GM12878 (cell line): Measurements from ENCODE around the gene SNX12. TPM values are rescaled to one million over a fixed set of nuclear protein-coding genes. Genes with fewer than 3 reads are reported as not detected.

Source experiments
- ATAC-seq: fragments of 200-7000 bp; cut with Tn5 transposase; 3 replicates; pipeline ENCODE4 v1.9.1; 2020; ENCODE audit warnings: mild to moderate bottlenecking, moderate library complexity
- BruUV-seq: library from RNA; stranded (reverse); fragments of 400-500 nt; replicated peaks from 2 replicates; lab custom pipeline; 2021; lab: Mats Ljungman, UMichigan
- CTCF ChIA-PET: fragments of 300-600 bp; sonication (Branson Sonifier 250); formaldehyde crosslinking; extraction: SDS; loops from one replicate; lab custom pipeline; 2021; ENCODE audit warnings: inconsistent platforms; lab: Yijun Ruan, JAX
- POLR2A ChIA-PET: fragments of 350-600 bp; formaldehyde crosslinking; extraction: SDS; loops from one replicate; lab custom pipeline; 2021; ENCODE audit warnings: inconsistent platforms; lab: Charles Lee
- RAD21 ChIA-PET: fragments of 300-600 bp; sonication (Branson Sonifier 250); formaldehyde crosslinking; loops from one replicate; lab custom pipeline; 2023; ENCODE audit warnings: antibody characterized with exemption; ENCODE audit not compliant: unreplicated experiment; lab: Charles Lee
- SMC1A ChIA-PET: fragments of 300-600 bp; sonication (Branson Sonifier 250); formaldehyde crosslinking; loops from one replicate; lab custom pipeline; 2023; ENCODE audit not compliant: unreplicated experiment, uncharacterized antibody; lab: Charles Lee
- DNase-seq: peaks from one replicate; pipeline ENCODE4 v3.0.0-alpha.2; 2011; ENCODE audit warnings: low read depth, low spot score
- FAIRE-seq: peaks from 3 replicates; lab custom pipeline; 2011; peaks lifted over from hg19 to GRCh38; lab: Jason Lieb, UNC
- H2AFZ ChIP-seq: 2 replicates; pipeline ENCODE4 v1.6.0; 2011; ENCODE audit warnings: low read depth, low read length, control low read depth; ENCODE audit not compliant: control insufficient read depth
- H3K27ac ChIP-seq: 2 replicates; pipeline ENCODE4 v1.5.1; 2011; ENCODE audit warnings: control low read depth; ENCODE audit not compliant: control insufficient read depth, insufficient read depth
- H3K27me3 ChIP-seq, 2 experiments: replicated peaks in 1 of 2; 2 replicates each; pipeline versions ENCODE4 v1.6.0 to v1.6.1; 2011; ENCODE audit warnings: low read length in 1 of 2; ENCODE audit not compliant: control insufficient read depth in 2 of 2, insufficient read depth in 2 of 2
- H3K36me3 ChIP-seq, 2 experiments: 2 replicates each; pipeline ENCODE4 v1.5.1; 2011; ENCODE audit warnings: low read length in 1 of 2; ENCODE audit not compliant: control insufficient read depth in 2 of 2, insufficient read depth in 2 of 2
- H3K4me1 ChIP-seq: 2 replicates; pipeline ENCODE4 v1.6.1; 2011; ENCODE audit warnings: mild to moderate bottlenecking, low read length, moderate library complexity, mixed read lengths; ENCODE audit not compliant: control insufficient read depth, insufficient read depth
- H3K4me2 ChIP-seq: 2 replicates; pipeline ENCODE4 v1.6.0; 2011; ENCODE audit warnings: control low read depth; ENCODE audit not compliant: control insufficient read depth, insufficient read depth
- H3K4me3 ChIP-seq: fragments of 200-600 bp; sonication (generic); 2 replicates; pipeline ENCODE4 v1.5.1; 2016
- H3K79me2 ChIP-seq: 2 replicates; pipeline ENCODE4 v1.6.0; 2011; ENCODE audit warnings: low read length; ENCODE audit not compliant: control insufficient read depth, insufficient read depth
- H3K9ac ChIP-seq: 2 replicates; pipeline ENCODE4 v1.8.0; 2011; ENCODE audit warnings: low read length, control low read depth, mixed read lengths; ENCODE audit not compliant: control insufficient read depth, insufficient read depth
- H3K9me3 ChIP-seq: replicated peaks from 3 replicates; pipeline ENCODE4 v1.5.1; 2011; ENCODE audit warnings: mild to moderate bottlenecking, low read length; ENCODE audit not compliant: control insufficient read depth, insufficient read depth
- H4K20me1 ChIP-seq: 2 replicates; pipeline ENCODE4 v1.6.0; 2011; ENCODE audit not compliant: control insufficient read depth, insufficient read depth
- BACH1 ChIP-seq: fragments of 450-650 bp; IDR thresholded peaks from 2 replicates; pipeline ENCODE4 v1.6.1; 2017; ENCODE audit warnings: mild to moderate bottlenecking, borderline replicate concordance
- CTCF ChIP-seq, 3 experiments: IDR thresholded peaks in 2 of 3; conservative IDR thresholded peaks in 1 of 3; 2 replicates each; pipeline ENCODE4 v1.5.1; 2011; ENCODE audit warnings: low read depth in 3 of 3, low read length in 3 of 3, mild to moderate bottlenecking in 3 of 3, control low read depth in 2 of 3, moderate library complexity in 2 of 3, inconsistent platforms in 1 of 3, mixed read lengths in 1 of 3; ENCODE audit not compliant: control insufficient read depth in 2 of 3, insufficient read depth in 1 of 3; ENCODE audit errors: extremely low read depth in 1 of 3
- EP300 ChIP-seq, 2 experiments: fragments of 150-350 bp in 1 of 2; IDR thresholded peaks; 2 replicates each; pipeline ENCODE4 v1.6.1; 2011 to 2012; ENCODE audit warnings: low read depth in 2 of 2, low read length in 2 of 2, borderline replicate concordance in 1 of 2, improper control_type of control experiment in 1 of 2, inconsistent platforms in 1 of 2; ENCODE audit not compliant: control insufficient read depth in 1 of 2
- FOS ChIP-seq: IDR thresholded peaks from 3 replicates; pipeline ENCODE4 v1.6.1; 2011; ENCODE audit warnings: borderline replicate concordance; ENCODE audit not compliant: insufficient read length; ENCODE audit errors: extremely low read depth
- IKZF1 ChIP-seq: fragments of 450-650 bp; conservative IDR thresholded peaks from 2 replicates; pipeline ENCODE4 v1.6.1; 2017; ENCODE audit warnings: antibody characterized with exemption, mild to moderate bottlenecking
- MAX ChIP-seq: IDR thresholded peaks from 2 replicates; pipeline ENCODE4 v1.6.1; 2012; ENCODE audit warnings: low read depth, low read length, improper control_type of control experiment
- PKNOX1 ChIP-seq: fragments of 450-650 bp; IDR thresholded peaks from 2 replicates; pipeline ENCODE4 v1.6.1; 2016; ENCODE audit warnings: mild to moderate bottlenecking
- POLR2AphosphoS2 ChIP-seq: IDR thresholded peaks from 2 replicates; pipeline ENCODE4 v1.6.1; 2011; ENCODE audit warnings: low read depth, mild to moderate bottlenecking, low read length, improper control_type of control experiment, moderate library complexity
- POU2F2 ChIP-seq: IDR thresholded peaks from 3 replicates; pipeline ENCODE4 v1.6.1; 2011; ENCODE audit warnings: low read depth, mild to moderate bottlenecking, low read length, borderline replicate concordance
- SUZ12 ChIP-seq: fragments of 200-600 bp; sonication (generic); IDR thresholded peaks from one replicate; pipeline ENCODE4 v1.6.1; 2018; ENCODE audit warnings: antibody characterized with exemption, mild to moderate bottlenecking; ENCODE audit not compliant: unreplicated experiment
- TBL1XR1 ChIP-seq: IDR thresholded peaks from 2 replicates; pipeline ENCODE4 v1.6.1; 2012; ENCODE audit warnings: low read depth, low read length, improper control_type of control experiment
- WGBS: methylation state at CpG from one replicate; pipeline ENCODE4 v1.1.6; 2016; ENCODE audit warnings: low lambda C conversion rate; ENCODE audit not compliant: insufficient replicate concordance, insufficient coverage; ENCODE audit errors: missing lambda C conversion rate; 5-methylcytosine and 5-hydroxymethylcytosine counted together
- in situ Hi-C: fragments of 300-500 bp; cut with MboI; formaldehyde crosslinking; loops from 9 replicates; pipeline ENCODE4 v1.14.3; 2018; ENCODE audit warnings: mixed read lengths
- intact Hi-C: fragments of 100-400 bp; cut with micrococcal nuclease; formaldehyde crosslinking; loops from one replicate; pipeline ENCODE4 v1.14.2; 2022; ENCODE audit not compliant: unreplicated experiment
- polyA plus RNA-seq, 11 experiments: library from polyadenylated mRNA; depleted of rRNA in 4 of 11; unstranded in 6 of 11; stranded (reverse) in 5 of 11; fragments of >200 nt; fragmentation: Nextera tagmentation in 4 of 11; fragmentation: Illumina TruSeq in 1 of 11; extraction: Ambion mirVana in 4 of 11; extraction: Trizol in 1 of 11; gene quantifications; 1 replicate in 1 of 11; 2 replicates in 10 of 11; pipeline versions ENCODE4 v1.2.1 to v1.2.3, GENCODE V29; 2011 to 2016; ENCODE audit warnings: inconsistent platforms in 2 of 11, missing spikeins in 2 of 11, low read depth in 1 of 11
- total RNA-seq, 4 experiments: library from RNA; depleted of rRNA in 3 of 4; stranded (reverse); fragments of >200 nt in 3 of 4; fragmentation: Illumina TruSeq in 1 of 4; extraction: Trizol in 1 of 4; gene quantifications; 2 replicates each; pipeline versions ENCODE4 v1.2.1 to v1.2.3, GENCODE V29; 2013 to 2021

SNX12 gene
- total and polyA plus RNA-seq, 10 of the 15 experiments (the other 5 are each of a cell fraction or from before 2014, with no cell fraction given) = 4.4 to 50.4 (median 34.2) TPM

GRCh38 chrX:71099736-71100135 is 31.6 kb upstream of the SNX12 start:
- Histone ChIP-seq H2AFZ (no peak overlapping the region), H3K27ac (no peak overlapping the region), H3K27me3 (no peaks in the 10 kb centered on the region), H3K4me3 (no peak overlapping the region), H3K79me2 (no peaks in the 10 kb centered on the region), H4K20me1 (no peaks in the 10 kb centered on the region), H3K4me1 (peaks cover 3% of the 10 kb centered on the region; the same call in 1 of the 2 replicates), H3K9ac (no peak overlapping the region), H3K36me3 (no peaks in the 10 kb centered on the region), H3K9me3 (no peaks in the 10 kb centered on the region), H3K4me2 (no peak overlapping the region)
- ChIA-PET CTCF (interaction anchor here (0.5 to 5.2 kb wide), 8 partner anchors 10 to 130 kb away, joined by 3 to 82 read pairs (median 16); partner anchors contain the start of genes IL2RG and MED12), RAD21 (interaction anchor here (0.8 to 2.7 kb wide), 9 partner anchors 12 to 184 kb away, joined by 3 to 29 read pairs (median 6); partner anchors contain the start of genes IL2RG, MED12, NLGN3 and NONO), POLR2A (interaction anchor here (0.6 to 5.1 kb wide), 6 partner anchors 12 to 279 kb away, joined by 3 to 60 read pairs (median 4); partner anchors contain the start of gene IL2RG), SMC1A (interaction anchor here (0.8 to 6.2 kb wide), 10 partner anchors 12 to 184 kb away, joined by 3 to 46 read pairs (median 5); partner anchors contain the start of genes IL2RG, MED12 and NONO)
- 74% methylated on average over 4 of the region's 4 CpGs for whole genome bisulfite sequencing
- FAIRE-seq (no peak), ATAC-seq (no peak), DNase-seq (no peak)
- BruUV-seq = no TSS peak
- no peak for TF ChIP-seq TBL1XR1
- no peak for TF ChIP-seq BACH1
- TF ChIP-seq FOS = no peak
- no peak for TF ChIP-seq IKZF1
- no peak for TF ChIP-seq POU2F2
- TF ChIP-seq MAX = no peak
- no peak for TF ChIP-seq CTCF (IDR thresholded peaks at IDR 0.05 in 2 of 3, conservative IDR thresholded peaks at IDR 0.05 in 1 of 3; ENCODE audit: control insufficient read depth in 2 of 3, extremely low read depth in 1 of 3, insufficient read depth in 1 of 3, low read depth in 3 of 3, low read length in 3 of 3)
- TF ChIP-seq PKNOX1 = no peak
- TF ChIP-seq EP300 (IDR thresholded peaks at IDR 0.05; ENCODE audit: borderline replicate concordance in 1 of 2, control insufficient read depth in 1 of 2, low read depth in 2 of 2, low read length in 2 of 2) = no peak
- no peak for TF ChIP-seq SUZ12
- no peak for TF ChIP-seq POLR2AphosphoS2
- in situ Hi-C loops = no loop called here
- intact Hi-C loops = loop anchor here (10.0 kb wide), 1 partner anchor 185 kb away; the partner anchor contains the start of gene NONO
